ENCODE results near the gene ITPR1. TPM values are rescaled to one million over a fixed set of nuclear protein-coding genes. Genes with fewer than 3 reads are reported as not detected.

The ITPR1 gene
- total RNA-seq, 4 donors from 2014 or later = 9.5 to 24.1 (median 17.5) TPM

DNA sequence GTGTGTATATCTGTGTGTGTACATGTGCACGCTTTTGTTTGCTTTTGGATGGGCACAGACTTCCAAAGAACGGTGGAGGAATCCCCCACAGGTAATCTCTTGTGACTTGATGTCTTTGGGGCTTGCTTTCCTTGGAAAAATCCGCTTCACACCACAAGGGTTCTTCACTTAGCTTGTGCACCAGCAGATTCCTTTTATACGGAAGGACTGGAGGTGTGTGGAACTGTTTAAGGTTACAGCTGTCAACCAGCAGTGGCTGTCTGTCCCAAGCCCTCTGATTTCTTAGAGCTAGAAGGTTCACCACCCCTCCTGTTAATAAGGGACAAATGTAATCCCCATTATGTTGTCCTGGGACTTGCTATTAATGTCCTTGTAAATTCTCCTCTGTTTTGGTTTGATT, 193.5 kb downstream of the ITPR1 start:
- TF ChIP-seq, protein P1, sequence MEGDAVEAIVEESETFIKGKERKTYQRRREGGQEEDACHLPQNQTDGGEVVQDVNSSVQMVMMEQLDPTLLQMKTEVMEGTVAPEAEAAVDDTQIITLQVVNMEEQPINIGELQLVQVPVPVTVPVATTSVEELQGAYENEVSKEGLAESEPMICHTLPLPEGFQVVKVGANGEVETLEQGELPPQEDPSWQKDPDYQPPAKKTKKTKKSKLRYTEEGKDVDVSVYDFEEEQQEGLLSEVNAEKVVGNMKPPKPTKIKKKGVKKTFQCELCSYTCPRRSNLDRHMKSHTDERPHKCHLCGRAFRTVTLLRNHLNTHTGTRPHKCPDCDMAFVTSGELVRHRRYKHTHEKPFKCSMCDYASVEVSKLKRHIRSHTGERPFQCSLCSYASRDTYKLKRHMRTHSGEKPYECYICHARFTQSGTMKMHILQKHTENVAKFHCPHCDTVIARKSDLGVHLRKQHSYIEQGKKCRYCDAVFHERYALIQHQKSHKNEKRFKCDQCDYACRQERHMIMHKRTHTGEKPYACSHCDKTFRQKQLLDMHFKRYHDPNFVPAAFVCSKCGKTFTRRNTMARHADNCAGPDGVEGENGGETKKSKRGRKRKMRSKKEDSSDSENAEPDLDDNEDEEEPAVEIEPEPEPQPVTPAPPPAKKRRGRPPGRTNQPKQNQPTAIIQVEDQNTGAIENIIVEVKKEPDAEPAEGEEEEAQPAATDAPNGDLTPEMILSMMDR (IDR thresholded peaks at IDR 0.05) = no peak
- TF ChIP-seq POLR2A (IDR thresholded peaks at IDR 0.05) = no peak
- WGBS, 2 donors = 78 to 85% methylated on average over 4 of the region's 4 CpGs

DNA sequence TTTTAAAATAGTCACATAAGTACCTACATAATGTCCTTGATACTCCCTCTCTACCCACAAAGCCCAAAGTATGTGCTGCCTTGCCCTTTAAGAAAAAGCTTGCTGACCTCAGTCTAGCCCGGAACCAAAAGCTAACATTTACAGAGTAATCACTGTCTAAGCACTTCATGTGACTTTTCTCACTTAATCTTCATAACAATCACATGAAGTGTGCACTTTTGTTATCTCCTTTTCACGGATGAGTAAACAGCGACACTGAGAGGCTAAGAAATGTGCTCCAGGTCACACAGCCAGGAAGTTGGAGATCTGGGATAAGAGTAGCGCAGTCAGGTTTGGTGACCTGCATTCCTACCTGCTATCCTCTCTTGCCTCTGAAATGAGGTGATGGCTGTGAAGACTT, 194.0 kb downstream of the ITPR1 start:
- 63 to 66% methylated on average over 4 of the region's 4 CpGs for WGBS, 2 donors

More for the DNA sequence above, 193.5 kb downstream of the ITPR1 start:
- no peak overlapping the region for H3K4me3 ChIP-seq (ENCODE audit: low read depth, poor library complexity, severe bottlenecking)
- DNase-seq (ENCODE audit: low spot score in 2 of 2) = no peak
- intact Hi-C loops (cut with DNase I; ENCODE audit: low total_unique reads) = no loop called here

DNA sequence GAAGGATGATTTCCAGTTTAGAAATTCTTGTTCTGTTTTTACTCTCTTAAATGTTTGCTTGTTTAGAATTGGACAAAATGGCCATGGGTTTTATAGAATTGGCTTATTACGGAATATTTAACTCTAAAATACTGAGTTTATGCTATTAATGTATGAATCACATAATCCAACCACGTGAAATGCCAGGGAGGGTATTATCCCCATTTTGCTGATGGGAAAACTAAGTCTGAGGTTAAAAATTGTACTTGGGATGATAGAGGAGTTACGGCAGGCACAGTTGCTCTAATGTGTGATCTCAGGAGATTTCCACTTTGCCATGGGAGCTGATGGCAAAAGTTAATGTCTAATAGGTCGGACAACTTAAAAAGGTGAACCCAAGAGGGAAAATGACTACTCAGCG, 194.4 kb downstream of the ITPR1 start:
- H3K4me3 ChIP-seq (ENCODE audit: low read depth, poor library complexity, severe bottlenecking) = no peak overlapping the region
- no peak for DNase-seq (ENCODE audit: low spot score in 2 of 2)
- TF ChIP-seq, protein P1 (IDR thresholded peaks at IDR 0.05) = no peak
- TF ChIP-seq POLR2A (IDR thresholded peaks at IDR 0.05) = no peak
- WGBS, 2 donors = 86 to 98% methylated on average over 5 of the region's 5 CpGs
- intact Hi-C loops (cut with DNase I; ENCODE audit: low total_unique reads) = no loop called here

More for the DNA sequence above, 194.0 kb downstream of the ITPR1 start:
- H3K4me3 ChIP-seq (ENCODE audit: low read depth, poor library complexity, severe bottlenecking) = no peak overlapping the region
- TF ChIP-seq, protein P1 (IDR thresholded peaks at IDR 0.05) = no peak
- no peak for TF ChIP-seq POLR2A (IDR thresholded peaks at IDR 0.05)
- intact Hi-C loops (cut with DNase I; ENCODE audit: low total_unique reads) = no loop called here
- DNase-seq (ENCODE audit: low spot score in 2 of 2) = no peak

DNA sequence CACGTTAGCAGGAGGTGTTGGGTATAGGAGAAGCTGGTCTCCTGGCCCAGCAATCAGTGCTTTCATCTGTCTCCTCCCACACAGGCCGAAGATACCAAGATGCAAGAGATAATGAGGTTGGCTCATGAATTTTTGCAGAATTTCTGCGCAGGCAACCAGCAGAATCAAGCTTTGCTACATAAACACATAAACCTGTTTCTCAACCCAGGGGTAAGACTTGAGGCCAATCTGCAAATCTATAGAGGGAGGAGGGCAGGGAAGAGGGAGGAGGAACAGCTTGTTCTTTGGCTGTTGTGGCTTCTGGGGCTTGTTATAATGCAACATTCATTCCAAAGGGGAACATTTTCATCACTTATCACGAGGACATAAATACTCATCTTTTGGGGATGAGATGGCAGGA, 195.3 kb downstream of the ITPR1 start:
- no peak overlapping the region for H3K4me3 ChIP-seq (ENCODE audit: low read depth, poor library complexity, severe bottlenecking)
- DNase-seq (ENCODE audit: low spot score in 2 of 2) = no peak
- intact Hi-C loops (cut with DNase I; ENCODE audit: low total_unique reads) = no loop called here
- TF ChIP-seq, protein P1 (IDR thresholded peaks at IDR 0.05) = no peak
- no peak for TF ChIP-seq POLR2A (IDR thresholded peaks at IDR 0.05)
- 65 to 68% methylated on average over 4 of the region's 4 CpGs for WGBS, 2 donors

DNA sequence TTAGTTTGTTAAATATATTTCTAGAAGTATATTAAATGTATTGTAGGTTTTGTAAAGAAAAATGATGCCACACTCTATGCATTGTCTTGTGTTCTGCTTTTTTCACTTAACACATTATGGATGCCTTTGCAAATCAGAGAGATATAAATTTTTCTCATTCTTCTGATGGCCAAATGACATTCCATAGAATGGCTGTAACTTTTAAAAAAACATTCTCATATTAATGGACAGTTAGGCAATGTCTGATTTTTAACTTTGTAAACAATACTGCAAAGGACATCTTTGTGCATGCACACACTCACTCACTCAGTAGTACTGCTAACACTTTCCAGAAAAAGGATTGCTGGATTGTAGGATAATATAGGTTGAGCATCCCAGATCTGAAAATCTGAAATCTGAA, 195.9 kb downstream of the ITPR1 start:
- TF ChIP-seq, protein P1 (IDR thresholded peaks at IDR 0.05) = no peak
- intact Hi-C loops (cut with DNase I; ENCODE audit: low total_unique reads) = no loop called here
- no peak overlapping the region for H3K4me3 ChIP-seq (ENCODE audit: low read depth, poor library complexity, severe bottlenecking)
- no peak for DNase-seq (ENCODE audit: low spot score in 2 of 2)

DNA sequence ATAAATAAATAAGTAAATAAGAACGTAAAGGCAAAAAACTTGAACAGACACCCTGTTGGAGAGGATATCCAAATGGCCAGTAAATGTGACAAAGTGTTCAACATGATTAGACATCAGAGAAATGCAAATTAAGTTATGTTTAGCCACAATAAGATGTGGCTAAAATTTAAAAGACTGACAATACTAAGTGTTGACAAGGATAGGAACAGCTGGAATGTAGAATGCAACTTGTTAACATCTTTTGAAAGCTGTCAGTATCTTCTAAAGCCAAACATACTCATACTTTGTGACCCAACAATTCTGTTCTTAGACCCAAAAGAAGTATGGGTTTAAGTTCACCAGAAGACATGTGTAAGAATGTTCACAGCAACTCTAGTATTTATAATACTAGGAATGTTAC, 197.1 kb downstream of the ITPR1 start:
- no peak overlapping the region for H3K4me3 ChIP-seq (ENCODE audit: low read depth, poor library complexity, severe bottlenecking)
- intact Hi-C loops (cut with DNase I; ENCODE audit: low total_unique reads) = no loop called here
- WGBS, 2 donors = 100% methylated on average over 1 of the region's 1 CpG

More for the DNA sequence above, 197.1 kb downstream of the ITPR1 start:
- TF ChIP-seq POLR2A (IDR thresholded peaks at IDR 0.05) = no peak
- TF ChIP-seq, protein P1 (IDR thresholded peaks at IDR 0.05) = no peak
- no peak for DNase-seq (ENCODE audit: low spot score in 2 of 2)
